OCI-LY1 (cell line): ENCODE data around the gene ZBTB14.
A peak's percentile ranks its signal among the peaks of the same experiment; 100 is the strongest.

Source experiments
- H2AFZ ChIP-seq: fragments of 200-600 bp; sonication (generic), shearing (Covaris generic); 2 replicates; pipeline ENCODE4 v1.6.0; 2014; ENCODE audit warnings: antibody characterized with exemption, mild to moderate bottlenecking, low read length
- H3F3A ChIP-seq: fragments of 200-600 bp; sonication (generic), shearing (Covaris generic); 2 replicates; pipeline ENCODE4 v1.6.0; 2014; ENCODE audit warnings: mild to moderate bottlenecking, antibody characterized with exemption, low read length, moderate library complexity; ENCODE audit not compliant: insufficient read depth
- H3K27ac ChIP-seq: fragments of 200-600 bp; sonication (generic); 2 replicates; pipeline ENCODE4 v1.5.1; 2014; ENCODE audit warnings: low read length, mixed run types, mild to moderate bottlenecking, low read depth; ENCODE audit not compliant: poor library complexity, severe bottlenecking
- H3K27me3 ChIP-seq: fragments of 200-600 bp; sonication (generic); 2 replicates; pipeline ENCODE4 v1.6.0; 2014; ENCODE audit warnings: antibody characterized with exemption, mild to moderate bottlenecking, low read length, moderate library complexity; ENCODE audit not compliant: insufficient read depth
- H3K36me3 ChIP-seq: fragments of 200-600 bp; sonication (generic); 2 replicates; pipeline ENCODE4 v1.6.1; 2014; ENCODE audit warnings: mild to moderate bottlenecking, antibody characterized with exemption, low read length, moderate library complexity, mixed read lengths; ENCODE audit not compliant: insufficient read depth
- H3K4me1 ChIP-seq: fragments of 200-600 bp; sonication (generic); 2 replicates; pipeline ENCODE4 v1.5.1; 2014; ENCODE audit warnings: mild to moderate bottlenecking, low read length, moderate library complexity; ENCODE audit not compliant: insufficient read depth, severe bottlenecking
- H3K4me2 ChIP-seq: fragments of 200-600 bp; sonication (generic), shearing (Covaris generic); 2 replicates; pipeline ENCODE4 v1.6.1; 2014; ENCODE audit warnings: low read length
- H3K4me3 ChIP-seq: fragments of 200-600 bp; sonication (generic); 2 replicates; pipeline ENCODE4 v1.5.1; 2014; ENCODE audit warnings: low read length, low read depth, mild to moderate bottlenecking, mixed read lengths; ENCODE audit not compliant: poor library complexity, severe bottlenecking
- H3K79me2 ChIP-seq: fragments of 200-600 bp; shearing (Covaris generic); 2 replicates; pipeline ENCODE4 v1.6.1; 2016; ENCODE audit warnings: mixed run types, low read length, mixed read lengths; ENCODE audit not compliant: insufficient read depth
- H3K9ac ChIP-seq: fragments of 200-600 bp; sonication (generic), shearing (Covaris generic); 2 replicates; pipeline ENCODE4 v1.6.1; 2014; ENCODE audit warnings: mild to moderate bottlenecking, low read length, mixed read lengths
- H3K9me2 ChIP-seq: fragments of 200-600 bp; sonication (generic), shearing (Covaris generic); 2 replicates; pipeline ENCODE4 v1.6.1; 2014; ENCODE audit warnings: low read depth, mild to moderate bottlenecking, low read length, mixed read lengths
- H3K9me3 ChIP-seq: fragments of 200-600 bp; shearing (Covaris generic); 2 replicates; pipeline ENCODE4 v1.6.1; 2014; ENCODE audit warnings: low read length, mixed read lengths
- H4K20me1 ChIP-seq: fragments of 200-600 bp; sonication (generic), shearing (Covaris generic); 2 replicates; pipeline ENCODE4 v1.6.0; 2016; ENCODE audit warnings: mild to moderate bottlenecking, low read length; ENCODE audit not compliant: insufficient read depth
- EZH2 ChIP-seq: fragments of 200-600 bp; sonication (generic), shearing (Covaris generic); IDR thresholded peaks from 2 replicates; pipeline ENCODE4 v1.8.0; 2017; ENCODE audit warnings: borderline replicate concordance, mixed run types, mild to moderate bottlenecking, antibody characterized with exemption, low read length, moderate library complexity, mixed read lengths
- TF ChIP-seq, protein P1 (sequence below): fragments of 200-600 bp; sonication (generic), shearing (Covaris generic); IDR thresholded peaks from 2 replicates; pipeline ENCODE4 v1.5.1; 2017; ENCODE audit warnings: mild to moderate bottlenecking, antibody characterized with exemption, low read length, moderate library complexity, mixed read lengths

ZBTB14 gene, protein sequence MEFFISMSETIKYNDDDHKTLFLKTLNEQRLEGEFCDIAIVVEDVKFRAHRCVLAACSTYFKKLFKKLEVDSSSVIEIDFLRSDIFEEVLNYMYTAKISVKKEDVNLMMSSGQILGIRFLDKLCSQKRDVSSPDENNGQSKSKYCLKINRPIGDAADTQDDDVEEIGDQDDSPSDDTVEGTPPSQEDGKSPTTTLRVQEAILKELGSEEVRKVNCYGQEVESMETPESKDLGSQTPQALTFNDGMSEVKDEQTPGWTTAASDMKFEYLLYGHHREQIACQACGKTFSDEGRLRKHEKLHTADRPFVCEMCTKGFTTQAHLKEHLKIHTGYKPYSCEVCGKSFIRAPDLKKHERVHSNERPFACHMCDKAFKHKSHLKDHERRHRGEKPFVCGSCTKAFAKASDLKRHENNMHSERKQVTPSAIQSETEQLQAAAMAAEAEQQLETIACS

DNA sequence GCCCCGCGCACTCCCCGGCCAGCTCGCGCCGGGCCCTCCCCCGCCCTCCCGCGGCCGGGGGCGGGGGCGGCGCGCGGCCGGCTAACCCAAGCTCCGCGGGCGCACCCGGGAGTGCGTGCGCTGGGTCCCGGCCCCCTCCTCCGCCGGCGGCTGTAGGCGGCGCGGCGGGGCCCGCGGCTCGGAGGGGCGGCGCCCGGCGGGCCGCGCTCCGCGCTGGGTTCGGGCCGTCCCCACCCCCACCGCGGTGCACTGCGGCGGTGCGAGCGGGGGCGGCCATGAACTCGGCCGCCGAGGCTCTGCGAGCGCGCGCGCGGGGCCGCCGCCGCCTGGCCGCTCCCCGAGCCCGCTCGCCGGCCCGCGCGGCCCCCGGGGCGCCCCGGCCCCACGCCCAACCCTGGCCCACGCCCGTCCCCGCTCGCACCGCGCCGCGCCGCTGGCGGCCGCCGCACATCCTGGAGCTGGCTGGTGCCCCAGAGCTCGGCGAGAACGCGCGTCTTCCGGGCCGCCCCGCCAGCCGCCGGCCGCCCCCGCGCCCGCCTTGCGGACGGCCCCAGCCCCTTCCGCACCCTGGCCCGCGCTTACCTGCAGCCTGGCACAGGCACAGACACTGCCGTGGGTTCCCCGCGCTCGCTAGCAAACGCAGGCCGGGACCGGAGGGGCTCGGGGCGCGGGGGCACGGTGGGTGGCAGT, at the start of gene ZBTB14:
Gene ZBTB14, minus strand, starts transcription at position 496 of the 690 bp plus-strand sequence. CDS start 2,480 bp downstream, outside the sequence.
- TF ChIP-seq, protein P1, sequence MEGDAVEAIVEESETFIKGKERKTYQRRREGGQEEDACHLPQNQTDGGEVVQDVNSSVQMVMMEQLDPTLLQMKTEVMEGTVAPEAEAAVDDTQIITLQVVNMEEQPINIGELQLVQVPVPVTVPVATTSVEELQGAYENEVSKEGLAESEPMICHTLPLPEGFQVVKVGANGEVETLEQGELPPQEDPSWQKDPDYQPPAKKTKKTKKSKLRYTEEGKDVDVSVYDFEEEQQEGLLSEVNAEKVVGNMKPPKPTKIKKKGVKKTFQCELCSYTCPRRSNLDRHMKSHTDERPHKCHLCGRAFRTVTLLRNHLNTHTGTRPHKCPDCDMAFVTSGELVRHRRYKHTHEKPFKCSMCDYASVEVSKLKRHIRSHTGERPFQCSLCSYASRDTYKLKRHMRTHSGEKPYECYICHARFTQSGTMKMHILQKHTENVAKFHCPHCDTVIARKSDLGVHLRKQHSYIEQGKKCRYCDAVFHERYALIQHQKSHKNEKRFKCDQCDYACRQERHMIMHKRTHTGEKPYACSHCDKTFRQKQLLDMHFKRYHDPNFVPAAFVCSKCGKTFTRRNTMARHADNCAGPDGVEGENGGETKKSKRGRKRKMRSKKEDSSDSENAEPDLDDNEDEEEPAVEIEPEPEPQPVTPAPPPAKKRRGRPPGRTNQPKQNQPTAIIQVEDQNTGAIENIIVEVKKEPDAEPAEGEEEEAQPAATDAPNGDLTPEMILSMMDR: no peak
- no peak for TF ChIP-seq EZH2
- H3K27ac ChIP-seq: peak within 1 kb of the TSS; percentile 87
- H3F3A ChIP-seq: no peaks in the 10 kb centered on the region
- H3K4me3 ChIP-seq: peak within 1 kb of the TSS; percentile 74
- H3K4me2 ChIP-seq: peak within 1 kb of the TSS; percentile 80
- peaks cover 28% of the 10 kb centered on the region for H3K36me3 ChIP-seq
- peak within 1 kb of the TSS; percentile 89 for H3K9ac ChIP-seq
- no peaks in the 10 kb centered on the region for H3K9me2 ChIP-seq
- peak within 1 kb of the TSS; percentile 14; the same call in 1 of the 2 replicates for H2AFZ ChIP-seq
- no peaks in the 10 kb centered on the region for H3K79me2 ChIP-seq
- no peaks in the 10 kb centered on the region for H4K20me1 ChIP-seq
- peaks cover 31% of the 10 kb centered on the region for H3K4me1 ChIP-seq
- no peaks in the 10 kb centered on the region for H3K9me3 ChIP-seq
- H3K27me3 ChIP-seq: no peaks in the 10 kb centered on the region

DNA sequence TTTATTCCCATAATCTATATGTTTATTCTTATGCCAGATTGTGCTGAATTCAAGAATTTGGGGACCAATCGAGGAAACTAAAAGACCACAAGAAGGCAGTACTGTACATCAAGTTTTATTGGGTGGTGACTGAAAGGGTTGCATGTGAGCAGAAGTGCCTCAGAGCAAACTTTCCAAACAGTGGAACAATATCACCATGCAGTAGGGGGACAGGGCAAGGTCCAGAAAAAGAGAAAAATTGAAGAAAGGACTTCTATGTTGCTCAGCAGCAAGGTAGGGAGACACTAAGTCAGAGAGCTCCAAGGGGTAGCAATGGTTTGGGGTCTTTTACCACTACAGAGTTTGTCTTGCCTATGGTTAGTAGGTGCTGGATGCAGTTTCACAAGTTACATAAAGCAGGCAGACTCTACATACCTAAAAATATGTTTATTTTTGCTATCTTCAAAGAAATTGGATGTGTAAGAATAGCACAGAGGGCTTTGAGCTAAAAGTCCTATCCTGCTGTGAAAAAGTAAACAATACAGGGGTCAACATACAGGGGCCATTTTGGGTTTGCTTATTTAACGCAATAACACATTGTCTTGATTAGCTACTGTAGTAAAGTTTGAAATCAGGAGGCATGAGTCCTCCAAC, 43.8 kb upstream of the ZBTB14 start:
- H3K4me3 ChIP-seq: no peak overlapping the region
- no peak for TF ChIP-seq EZH2
- TF ChIP-seq, protein P1: no peak
- no peaks in the 10 kb centered on the region for H3K4me1 ChIP-seq

DNA sequence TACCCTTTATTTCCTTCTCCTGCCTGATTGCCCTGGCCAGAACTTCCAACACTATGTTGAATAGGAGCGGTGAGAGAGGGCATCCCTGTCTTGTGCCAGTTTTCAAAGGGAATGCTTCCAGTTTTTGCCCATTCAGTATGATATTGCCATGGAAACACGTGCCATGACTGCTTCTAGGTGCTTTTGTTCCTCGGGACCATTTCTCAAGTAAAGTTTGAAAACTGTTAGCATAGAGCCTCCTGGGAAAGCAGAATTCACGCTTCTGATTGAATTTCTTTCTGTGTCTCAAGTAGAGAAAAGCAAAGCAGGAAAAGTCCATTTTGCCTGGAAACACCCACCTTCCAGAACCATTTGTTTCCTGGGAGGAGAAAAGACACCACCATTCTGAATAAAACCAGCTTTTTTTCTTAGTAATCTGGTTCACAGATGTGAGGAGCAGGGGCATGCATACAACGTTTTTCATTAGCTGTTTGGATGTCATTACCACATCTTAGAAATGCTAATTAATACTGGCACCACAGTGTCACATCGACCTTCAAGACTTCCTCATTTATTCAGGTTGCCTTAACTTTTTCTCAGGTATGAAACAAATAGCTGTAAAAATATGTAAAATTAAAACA, 39.0 kb upstream of the ZBTB14 start:
- Histone ChIP-seq H3K36me3 (no peaks in the 10 kb centered on the region), H4K20me1 (no peaks in the 10 kb centered on the region), H3K27ac (no peak overlapping the region), H2AFZ (no peak overlapping the region), H3K9ac (no peak overlapping the region), H3K79me2 (no peaks in the 10 kb centered on the region), H3K4me2 (no peak overlapping the region), H3K27me3 (no peaks in the 10 kb centered on the region), H3F3A (no peaks in the 10 kb centered on the region), H3K4me1 (no peaks in the 10 kb centered on the region), H3K4me3 (no peak overlapping the region), H3K9me3 (no peaks in the 10 kb centered on the region), H3K9me2 (no peaks in the 10 kb centered on the region)
- no peak for TF ChIP-seq EZH2
- TF ChIP-seq, protein P1: no peak

More for the DNA sequence above, 43.8 kb upstream of the ZBTB14 start:
- H3K27me3 ChIP-seq: no peaks in the 10 kb centered on the region
- H3K4me2 ChIP-seq: no peak overlapping the region
- H3K79me2 ChIP-seq: no peaks in the 10 kb centered on the region
- H3K9me2 ChIP-seq: no peaks in the 10 kb centered on the region
- no peaks in the 10 kb centered on the region for H4K20me1 ChIP-seq
- no peak overlapping the region for H3K27ac ChIP-seq
- no peaks in the 10 kb centered on the region for H3F3A ChIP-seq
- no peaks in the 10 kb centered on the region for H3K9me3 ChIP-seq
- no peaks in the 10 kb centered on the region for H3K36me3 ChIP-seq
- H2AFZ ChIP-seq: no peak overlapping the region
- H3K9ac ChIP-seq: no peak overlapping the region
